D721Med (cell line): Measurements from ENCODE around the gene HBZ.
"Not testable (repeated sequence)": the region's sequence is repeated elsewhere in the genome, so short reads cannot be mapped to it uniquely, and the experiment has no call there.

Source experiments
- DNase-seq: peaks from one replicate; pipeline ENCODE4 v3.0.0; 2011; ENCODE audit warnings: low spot score; ENCODE audit not compliant: insufficient read length
- FAIRE-seq: peaks from 2 replicates; lab custom pipeline; 2011; peaks lifted over from hg19 to GRCh38; lab: Jason Lieb, UNC
- TF ChIP-seq, protein P1 (sequence below): IDR thresholded peaks from 2 replicates; pipeline ENCODE4 v1.5.1; 2012; ENCODE audit warnings: mild to moderate bottlenecking, control low read depth; ENCODE audit not compliant: insufficient read depth; ENCODE audit errors: missing control alignments

Gene HBZ

DNA sequence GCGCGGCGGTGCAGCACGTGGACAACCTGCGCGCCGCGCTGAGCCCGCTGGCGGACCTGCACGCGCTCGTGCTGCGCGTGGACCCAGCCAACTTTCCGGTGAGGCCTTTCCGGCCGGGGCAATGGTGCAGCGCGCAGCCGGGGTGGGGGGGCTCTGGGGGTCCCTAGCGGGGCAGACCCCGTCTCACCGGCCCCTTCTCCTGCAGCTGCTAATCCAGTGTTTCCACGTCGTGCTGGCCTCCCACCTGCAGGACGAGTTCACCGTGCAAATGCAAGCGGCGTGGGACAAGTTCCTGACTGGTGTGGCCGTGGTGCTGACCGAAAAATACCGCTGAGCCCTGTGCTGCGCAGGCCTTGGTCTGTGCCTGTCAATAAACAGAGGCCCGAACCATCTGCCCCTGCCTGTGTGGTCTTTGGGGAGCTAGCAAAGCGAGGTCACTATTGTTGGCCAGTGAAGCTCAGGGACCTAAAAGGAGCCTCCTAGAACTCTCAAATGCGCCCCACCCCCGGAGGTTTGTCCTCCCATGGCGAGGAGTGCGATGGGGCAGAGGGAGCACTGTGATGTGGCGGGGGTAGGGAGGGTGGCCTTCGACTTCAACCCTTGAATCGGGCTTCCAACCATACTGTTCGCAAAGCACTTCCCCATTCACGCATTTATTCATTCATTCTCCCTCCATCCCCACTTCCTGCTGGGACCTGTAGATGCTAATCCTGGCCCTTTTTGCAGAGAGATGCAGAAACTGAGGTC, 14.1 kb downstream of the HBZ start:
- TF ChIP-seq, protein P1, sequence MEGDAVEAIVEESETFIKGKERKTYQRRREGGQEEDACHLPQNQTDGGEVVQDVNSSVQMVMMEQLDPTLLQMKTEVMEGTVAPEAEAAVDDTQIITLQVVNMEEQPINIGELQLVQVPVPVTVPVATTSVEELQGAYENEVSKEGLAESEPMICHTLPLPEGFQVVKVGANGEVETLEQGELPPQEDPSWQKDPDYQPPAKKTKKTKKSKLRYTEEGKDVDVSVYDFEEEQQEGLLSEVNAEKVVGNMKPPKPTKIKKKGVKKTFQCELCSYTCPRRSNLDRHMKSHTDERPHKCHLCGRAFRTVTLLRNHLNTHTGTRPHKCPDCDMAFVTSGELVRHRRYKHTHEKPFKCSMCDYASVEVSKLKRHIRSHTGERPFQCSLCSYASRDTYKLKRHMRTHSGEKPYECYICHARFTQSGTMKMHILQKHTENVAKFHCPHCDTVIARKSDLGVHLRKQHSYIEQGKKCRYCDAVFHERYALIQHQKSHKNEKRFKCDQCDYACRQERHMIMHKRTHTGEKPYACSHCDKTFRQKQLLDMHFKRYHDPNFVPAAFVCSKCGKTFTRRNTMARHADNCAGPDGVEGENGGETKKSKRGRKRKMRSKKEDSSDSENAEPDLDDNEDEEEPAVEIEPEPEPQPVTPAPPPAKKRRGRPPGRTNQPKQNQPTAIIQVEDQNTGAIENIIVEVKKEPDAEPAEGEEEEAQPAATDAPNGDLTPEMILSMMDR = no peak
- DNase-seq (no peak), FAIRE-seq (no peak)

DNA sequence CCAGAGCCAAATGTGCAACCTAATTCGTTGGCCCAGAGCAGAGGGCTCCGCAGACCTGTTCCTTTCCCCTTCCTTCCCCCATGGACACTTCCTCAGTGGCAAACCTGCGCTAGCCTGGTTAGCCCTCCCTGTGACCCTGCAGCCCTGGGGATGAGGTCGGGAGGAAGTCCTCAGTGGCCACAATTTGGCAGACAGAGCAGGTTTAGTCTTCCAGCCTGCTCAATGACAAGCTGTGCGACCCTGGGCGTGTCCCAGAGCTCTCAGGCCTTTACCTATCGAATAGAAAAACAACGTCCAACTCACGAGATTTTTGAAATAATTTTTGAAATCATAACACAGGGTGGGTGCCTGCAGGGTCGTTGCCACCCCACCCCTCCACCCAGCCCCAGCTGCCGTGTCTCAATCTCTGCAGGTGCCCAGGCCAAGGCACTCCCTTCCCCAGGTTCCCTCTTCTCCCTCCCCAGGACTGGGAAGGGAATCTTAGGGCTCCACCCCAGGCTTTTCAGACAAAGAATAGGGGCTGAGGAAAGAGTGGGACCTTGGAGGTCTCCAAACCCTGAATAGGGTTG, 14.8 kb downstream of the HBZ start:
- no peak for FAIRE-seq
- no peak for DNase-seq
- TF ChIP-seq, protein P1 = no peak

DNA sequence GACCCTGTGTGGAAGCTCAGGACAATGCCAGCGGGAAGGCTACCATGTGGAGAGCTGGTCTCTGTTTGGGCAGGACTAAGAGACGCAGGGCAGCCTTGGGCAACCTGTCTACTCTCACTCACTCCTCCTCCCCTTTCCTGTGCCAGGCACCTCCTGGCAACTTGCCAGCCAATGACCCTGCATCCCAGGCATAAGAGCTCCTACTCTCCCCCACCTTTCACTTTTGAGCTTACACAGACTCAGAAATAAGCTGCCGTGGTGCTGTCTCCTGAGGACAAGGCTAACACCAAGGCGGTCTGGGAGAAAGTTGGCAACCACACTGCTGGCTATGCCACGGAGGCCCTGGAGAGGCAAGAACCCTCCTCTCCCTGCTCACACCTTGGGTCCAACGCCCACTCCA, 16.0 kb downstream of the HBZ start:
- TF ChIP-seq, protein P1 = no peak
- FAIRE-seq = no peak
- DNase-seq = no peak

DNA sequence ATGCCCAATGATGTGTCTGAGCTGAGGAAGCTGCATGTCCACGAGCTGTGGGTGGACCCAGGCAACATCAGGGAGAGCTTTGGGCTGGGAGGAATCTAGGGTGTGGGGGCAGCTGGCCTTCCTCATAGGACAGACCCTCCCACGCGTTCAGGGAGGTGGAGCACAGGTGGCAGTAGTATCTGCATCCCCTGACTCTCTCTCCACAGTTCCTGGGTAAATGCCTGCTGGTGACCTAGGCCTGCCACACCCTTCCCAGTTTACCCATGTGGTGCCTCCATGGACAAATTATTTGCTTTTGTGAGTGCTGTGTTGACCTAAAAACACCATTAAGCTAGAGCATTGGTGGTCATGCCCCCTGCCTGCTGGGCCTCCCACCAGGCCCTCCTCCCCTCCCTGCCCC, 16.6 kb downstream of the HBZ start:
- FAIRE-seq = no peak

DNA sequence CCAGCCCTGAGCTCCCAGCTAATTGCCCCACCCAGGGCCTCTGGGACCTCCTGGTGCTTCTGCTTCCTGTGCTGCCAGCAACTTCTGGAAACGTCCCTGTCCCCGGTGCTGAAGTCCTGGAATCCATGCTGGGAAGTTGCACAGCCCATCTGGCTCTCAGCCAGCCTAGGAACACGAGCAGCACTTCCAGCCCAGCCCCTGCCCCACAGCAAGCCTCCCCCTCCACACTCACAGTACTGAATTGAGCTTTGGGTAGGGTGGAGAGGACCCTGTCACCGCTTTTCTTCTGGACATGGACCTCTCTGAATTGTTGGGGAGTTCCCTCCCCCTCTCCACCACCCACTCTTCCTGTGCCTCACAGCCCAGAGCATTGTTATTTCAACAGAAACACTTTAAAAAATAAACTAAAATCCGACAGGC, 17.7 kb downstream of the HBZ start:
- DNase-seq, FAIRE-seq: not testable (repeated sequence)

More for the DNA sequence above, 16.6 kb downstream of the HBZ start:
- TF ChIP-seq, protein P1 = no peak
- no peak for DNase-seq

DNA sequence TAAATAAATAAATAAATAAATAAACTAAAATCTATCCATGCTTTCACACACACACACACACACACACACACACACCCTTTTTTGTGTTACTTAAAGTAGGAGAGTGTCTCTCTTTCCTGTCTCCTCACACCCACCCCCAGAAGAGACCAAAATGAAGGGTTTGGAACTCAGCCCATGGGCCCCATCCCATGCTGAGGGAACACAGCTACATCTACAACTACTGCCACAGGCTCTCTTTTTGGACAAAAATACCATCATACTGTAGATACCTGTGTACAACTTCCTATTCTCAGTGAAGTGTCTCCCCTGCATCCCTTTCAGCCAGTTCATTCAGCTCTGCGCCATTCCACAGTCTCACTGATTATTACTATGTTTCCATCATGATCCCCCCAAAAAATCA, 18.3 kb downstream of the HBZ start:
- FAIRE-seq (no peak), DNase-seq (no peak)
- TF ChIP-seq, protein P1 = no peak

DNA sequence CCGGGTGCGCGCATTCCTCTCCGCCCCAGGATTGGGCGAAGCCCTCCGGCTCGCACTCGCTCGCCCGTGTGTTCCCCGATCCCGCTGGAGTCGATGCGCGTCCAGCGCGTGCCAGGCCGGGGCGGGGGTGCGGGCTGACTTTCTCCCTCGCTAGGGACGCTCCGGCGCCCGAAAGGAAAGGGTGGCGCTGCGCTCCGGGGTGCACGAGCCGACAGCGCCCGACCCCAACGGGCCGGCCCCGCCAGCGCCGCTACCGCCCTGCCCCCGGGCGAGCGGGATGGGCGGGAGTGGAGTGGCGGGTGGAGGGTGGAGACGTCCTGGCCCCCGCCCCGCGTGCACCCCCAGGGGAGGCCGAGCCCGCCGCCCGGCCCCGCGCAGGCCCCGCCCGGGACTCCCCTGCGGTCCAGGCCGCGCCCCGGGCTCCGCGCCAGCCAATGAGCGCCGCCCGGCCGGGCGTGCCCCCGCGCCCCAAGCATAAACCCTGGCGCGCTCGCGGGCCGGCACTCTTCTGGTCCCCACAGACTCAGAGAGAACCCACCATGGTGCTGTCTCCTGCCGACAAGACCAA, 20.0 kb downstream of the HBZ start, which contains the start of gene HBA2:
HBA2 (plus strand) TSS at position 503 of the 568 bp plus-strand sequence; CDS start at position 540, 37 bp downstream.
- not testable (repeated sequence) for DNase-seq, FAIRE-seq

DNA sequence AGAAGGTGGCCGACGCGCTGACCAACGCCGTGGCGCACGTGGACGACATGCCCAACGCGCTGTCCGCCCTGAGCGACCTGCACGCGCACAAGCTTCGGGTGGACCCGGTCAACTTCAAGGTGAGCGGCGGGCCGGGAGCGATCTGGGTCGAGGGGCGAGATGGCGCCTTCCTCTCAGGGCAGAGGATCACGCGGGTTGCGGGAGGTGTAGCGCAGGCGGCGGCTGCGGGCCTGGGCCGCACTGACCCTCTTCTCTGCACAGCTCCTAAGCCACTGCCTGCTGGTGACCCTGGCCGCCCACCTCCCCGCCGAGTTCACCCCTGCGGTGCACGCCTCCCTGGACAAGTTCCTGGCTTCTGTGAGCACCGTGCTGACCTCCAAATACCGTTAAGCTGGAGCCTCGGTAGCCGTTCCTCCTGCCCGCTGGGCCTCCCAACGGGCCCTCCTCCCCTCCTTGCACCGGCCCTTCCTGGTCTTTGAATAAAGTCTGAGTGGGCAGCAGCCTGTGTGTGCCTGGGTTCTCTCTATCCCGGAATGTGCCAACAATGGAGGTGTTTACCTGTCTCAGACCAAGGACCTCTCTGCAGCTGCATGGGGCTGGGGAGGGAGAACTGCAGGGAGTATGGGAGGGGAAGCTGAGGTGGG, 20.9 kb downstream of the HBZ start:
- FAIRE-seq, DNase-seq: not testable (repeated sequence)

DNA sequence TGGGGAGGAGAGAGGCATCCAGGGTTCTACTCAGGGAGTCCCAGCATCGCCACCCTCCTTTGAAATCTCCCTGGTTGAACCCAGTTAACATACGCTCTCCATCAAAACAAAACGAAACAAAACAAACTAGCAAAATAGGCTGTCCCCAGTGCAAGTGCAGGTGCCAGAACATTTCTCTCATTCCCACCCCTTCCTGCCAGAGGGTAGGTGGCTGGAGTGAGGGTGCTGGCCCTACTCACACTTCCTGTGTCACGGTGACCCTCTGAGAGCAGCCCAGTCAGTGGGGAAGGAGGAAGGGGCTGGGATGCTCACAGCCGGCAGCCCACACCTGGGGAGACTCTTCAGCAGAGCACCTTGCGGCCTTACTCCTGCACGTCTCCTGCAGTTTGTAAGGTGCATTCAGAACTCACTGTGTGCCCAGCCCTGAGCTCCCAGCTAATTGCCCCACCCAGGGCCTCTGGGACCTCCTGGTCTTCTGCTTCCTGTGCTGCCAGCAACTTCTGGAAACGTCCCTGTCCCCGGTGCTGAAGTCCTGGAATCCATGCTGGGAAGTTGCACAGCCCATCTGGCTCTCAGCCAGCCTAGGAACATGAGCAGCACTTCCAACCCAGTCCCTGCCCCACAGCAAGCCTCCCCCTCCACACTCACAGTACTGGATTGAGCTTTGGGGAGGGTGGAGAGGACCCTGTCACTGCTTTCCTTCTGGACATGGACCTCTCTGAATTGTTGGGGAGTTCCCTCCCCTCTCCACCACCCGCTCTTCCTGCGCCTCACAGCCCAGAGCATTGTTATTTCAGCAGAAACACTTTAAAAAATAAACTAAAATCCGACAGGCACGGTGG, 21.7 kb downstream of the HBZ start:
- DNase-seq, FAIRE-seq: not testable (repeated sequence)
